HepG2 (cell line): ENCODE results near the gene PXMP4. TPM values are rescaled to one million over a fixed set of nuclear protein-coding genes. Genes with fewer than 3 reads are reported as not detected.

Experiments
- FLYWCH1 ChIP-seq: sonication (generic); formaldehyde crosslinking; IDR thresholded peaks from 2 replicates; pipeline ENCODE4 v1.8.1; 2023; ENCODE audit warnings: mild to moderate bottlenecking, missing genetic modification reagents
- HDAC2 ChIP-seq: sonication (generic); formaldehyde crosslinking; IDR thresholded peaks from 2 replicates; pipeline ENCODE4 v1.4.0; 2020; ENCODE audit warnings: missing genetic modification reagents
- ISL2 ChIP-seq: sonication (generic); formaldehyde crosslinking; IDR thresholded peaks from 2 replicates; pipeline ENCODE4 v1.5.0; 2020; ENCODE audit warnings: missing genetic modification reagents
- NFE2L2 ChIP-seq: fragments of 150-350 bp; IDR thresholded peaks from 2 replicates; pipeline ENCODE4 v1.6.1; 2014; ENCODE audit warnings: low read length
- ONECUT2 ChIP-seq: sonication (generic); formaldehyde crosslinking; IDR thresholded peaks from 2 replicates; pipeline ENCODE4 v1.4.0; 2020; ENCODE audit warnings: missing genetic modification reagents
- PAF1 ChIP-seq: IDR thresholded peaks from 2 replicates; pipeline ENCODE4 v1.6.1; 2016; ENCODE audit warnings: missing genetic modification reagents, missing compliant biosample characterization
- RCOR2 ChIP-seq: IDR thresholded peaks from 2 replicates; pipeline ENCODE4 v1.6.1; 2016; ENCODE audit warnings: missing biosample characterization, missing genetic modification reagents
- RFX3 ChIP-seq: IDR thresholded peaks from 2 replicates; pipeline ENCODE4 v1.6.1; 2016; ENCODE audit warnings: missing biosample characterization, missing genetic modification reagents
- STAT6 ChIP-seq: sonication (generic); formaldehyde crosslinking; IDR thresholded peaks from 2 replicates; pipeline ENCODE4 v1.4.0; 2020; ENCODE audit warnings: missing genetic modification reagents, mild to moderate bottlenecking, borderline replicate concordance
- THAP8 ChIP-seq: sonication (generic); formaldehyde crosslinking; IDR thresholded peaks from 2 replicates; pipeline ENCODE4 v1.5.1; 2020; ENCODE audit warnings: missing genetic modification reagents, mild to moderate bottlenecking, borderline replicate concordance
- TOPORS ChIP-seq: sonication (generic); formaldehyde crosslinking; IDR thresholded peaks from 2 replicates; pipeline ENCODE4 v1.8.0; 2023; ENCODE audit warnings: mild to moderate bottlenecking, missing genetic modification reagents
- ZBTB2 ChIP-seq: sonication (generic); formaldehyde crosslinking; IDR thresholded peaks from 2 replicates; pipeline ENCODE4 v1.8.0; 2022; ENCODE audit warnings: low read depth, missing genetic modification reagents
- ZFP1 ChIP-seq: IDR thresholded peaks from 2 replicates; pipeline ENCODE4 v1.6.1; 2016
- ZNF20 ChIP-seq: sonication (generic); formaldehyde crosslinking; IDR thresholded peaks from 2 replicates; pipeline ENCODE4 v1.4.0; 2020; ENCODE audit warnings: mild to moderate bottlenecking, moderate library complexity, missing genetic modification reagents
- ZNF234 ChIP-seq: sonication (generic); formaldehyde crosslinking; conservative IDR thresholded peaks from 2 replicates; pipeline ENCODE4 v1.5.1; 2020; ENCODE audit warnings: mild to moderate bottlenecking, missing genetic modification reagents
- ZNF275 ChIP-seq: sonication (generic); formaldehyde crosslinking; IDR thresholded peaks from 2 replicates; pipeline ENCODE4 v1.8.0; 2022; ENCODE audit warnings: missing genetic modification reagents, mild to moderate bottlenecking, inconsistent platforms, borderline replicate concordance
- ZNF280D ChIP-seq: sonication (generic); formaldehyde crosslinking; IDR thresholded peaks from 2 replicates; pipeline ENCODE4 v1.5.1; 2020; ENCODE audit warnings: mild to moderate bottlenecking, missing genetic modification reagents
- ZNF530 ChIP-seq: sonication (generic); formaldehyde crosslinking; IDR thresholded peaks from 2 replicates; pipeline ENCODE4 v1.5.0; 2020; ENCODE audit warnings: low read depth, mild to moderate bottlenecking, missing genetic modification reagents
- ZNF550 ChIP-seq: sonication (generic); formaldehyde crosslinking; IDR thresholded peaks from 2 replicates; pipeline ENCODE4 v1.4.0; 2020; ENCODE audit warnings: mild to moderate bottlenecking, missing genetic modification reagents, borderline replicate concordance
- ZNF75D ChIP-seq: sonication (generic); formaldehyde crosslinking; IDR thresholded peaks from 2 replicates; pipeline ENCODE4 v1.8.1; 2023; ENCODE audit warnings: missing genetic modification reagents, mild to moderate bottlenecking, borderline replicate concordance
- polyA plus RNA-seq, 8 experiments: library from polyadenylated mRNA; depleted of rRNA in 3 of 8; stranded (reverse) in 7 of 8; unstranded in 1 of 8; fragments of >200 nt; fragmentation: Illumina TruSeq in 4 of 8; extraction: Trizol in 4 of 8; gene quantifications; 2 replicates each; pipeline versions ENCODE4 v1.2.1 to v1.2.3, GENCODE V29; 2011 to 2016; ENCODE audit warnings: low read depth in 4 of 8, missing spikeins in 1 of 8, mixed read lengths in 1 of 8; ENCODE audit not compliant: insufficient read depth in 1 of 8
- total RNA-seq, 5 experiments: library from RNA; depleted of rRNA; stranded (reverse); fragments of >200 nt; fragmentation: Illumina TruSeq; extraction: Trizol; gene quantifications; 2 replicates each; pipeline ENCODE4 v1.2.3, GENCODE V29; 2016; ENCODE audit warnings: low read depth in 1 of 5
- TF ChIP-seq, protein P1 (sequence below): sonication (generic); formaldehyde crosslinking; IDR thresholded peaks from 2 replicates; pipeline ENCODE4 v1.8.0; 2022; ENCODE audit warnings: missing genetic modification reagents, mild to moderate bottlenecking, borderline replicate concordance

Gene PXMP4
- total and polyA plus RNA-seq, 2 of the 13 experiments (the other 11 are each of a cell fraction or from before 2014, with no cell fraction given) = not detected

- TF ChIP-seq ZNF75D (CRISPR knock-in tag) = no peak
- TF ChIP-seq RCOR2 = no peak
- TF ChIP-seq ZNF530 (CRISPR knock-in tag) = no peak
- TF ChIP-seq TOPORS (CRISPR knock-in tag) = no peak; the same call in 1 of the 2 replicates
- no peak for TF ChIP-seq NFE2L2
- TF ChIP-seq STAT6 (CRISPR knock-in tag) = no peak
- peak; percentile 45; the same call in 1 of the 2 replicates for TF ChIP-seq HDAC2
- TF ChIP-seq, protein P1, sequence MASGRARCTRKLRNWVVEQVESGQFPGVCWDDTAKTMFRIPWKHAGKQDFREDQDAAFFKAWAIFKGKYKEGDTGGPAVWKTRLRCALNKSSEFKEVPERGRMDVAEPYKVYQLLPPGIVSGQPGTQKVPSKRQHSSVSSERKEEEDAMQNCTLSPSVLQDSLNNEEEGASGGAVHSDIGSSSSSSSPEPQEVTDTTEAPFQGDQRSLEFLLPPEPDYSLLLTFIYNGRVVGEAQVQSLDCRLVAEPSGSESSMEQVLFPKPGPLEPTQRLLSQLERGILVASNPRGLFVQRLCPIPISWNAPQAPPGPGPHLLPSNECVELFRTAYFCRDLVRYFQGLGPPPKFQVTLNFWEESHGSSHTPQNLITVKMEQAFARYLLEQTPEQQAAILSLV = no peak
- no peak for TF ChIP-seq RFX3 (CRISPR knock-in tag)
- TF ChIP-seq THAP8 (CRISPR knock-in tag) = 0 out of 2 replicates have a peak, but pooled peaks have one; percentile 86
- TF ChIP-seq ZNF275 (CRISPR knock-in tag) = no peak
- no peak for TF ChIP-seq ONECUT2 (CRISPR knock-in tag)
- no peak for TF ChIP-seq ZNF550
- no peak for TF ChIP-seq ZNF20
- TF ChIP-seq ZFP1 = peak; percentile 43; the same call in 1 of the 2 replicates
- TF ChIP-seq ZBTB2 (CRISPR knock-in tag) = peak; percentile 100
- TF ChIP-seq ZNF280D (CRISPR knock-in tag) = peak; percentile 66; the same call in 1 of the 2 replicates
- 0 out of 2 replicates have a peak, but pooled peaks have one; percentile 25 for TF ChIP-seq ZNF234
- no peak for TF ChIP-seq PAF1 (CRISPR knock-in tag)
- peak; percentile 71; the same call in 1 of the 2 replicates for TF ChIP-seq ISL2
- no peak for TF ChIP-seq FLYWCH1
These were observed 11.6 kb upstream of the PXMP4 start, which contains the start of gene ZNF341 (continued) for GRCh38 chr20:33731693-33732165.
